IMR-90 (cell line): ENCODE data around the gene CC2D2B. TPM values are rescaled to one million over a fixed set of nuclear protein-coding genes. Genes with fewer than 3 reads are reported as not detected.

Experiments used
- ATAC-seq: fragments of 200-7000 bp; cut with Tn5 transposase; 2 replicates; pipeline ENCODE4 v1.9.1; 2020; ENCODE audit warnings: low read depth, mild to moderate bottlenecking, moderate library complexity
- BruUV-seq: library from RNA; stranded (reverse); fragments of 400-500 nt; replicated peaks from 2 replicates; lab custom pipeline; 2021; lab: Mats Ljungman, UMichigan
- CTCF ChIA-PET: fragments of 300-600 bp; formaldehyde crosslinking; extraction: SDS; loops from one replicate; lab custom pipeline; 2021; ENCODE audit warnings: antibody characterized with exemption; lab: Yijun Ruan, JAX
- POLR2A ChIA-PET: fragments of 300-600 bp; sonication (Branson Sonifier 250); formaldehyde crosslinking; loops from one replicate; lab custom pipeline; 2022; ENCODE audit warnings: antibody characterized with exemption; ENCODE audit not compliant: unreplicated experiment; lab: Charles Lee
- DNase-seq: peaks from one replicate; pipeline ENCODE4 v3.0.0; 2013
- H2AFZ ChIP-seq: replicated peaks from 2 replicates; pipeline ENCODE3; 2013; ENCODE audit warnings: low read length, mild to moderate bottlenecking; ENCODE audit not compliant: poor library complexity
- H2AK5ac ChIP-seq: 2 replicates; pipeline ENCODE4 v1.6.1; 2013; ENCODE audit warnings: low read depth, low read length, inconsistent platforms
- H2AK9ac ChIP-seq: replicated peaks from 2 replicates; pipeline ENCODE3; 2013; ENCODE audit warnings: mild to moderate bottlenecking, low read depth, low read length, moderate library complexity; ENCODE audit not compliant: poor library complexity
- H2BK120ac ChIP-seq: 2 replicates; pipeline ENCODE4 v1.6.1; 2013; ENCODE audit warnings: low read depth, low read length, inconsistent platforms
- H2BK15ac ChIP-seq: 3 replicates; pipeline ENCODE4 v1.6.1; 2013; ENCODE audit warnings: low read depth, low read length, inconsistent platforms
- H2BK20ac ChIP-seq: 2 replicates; pipeline ENCODE4 v1.6.1; 2013; ENCODE audit warnings: low read depth, mild to moderate bottlenecking, inconsistent platforms, low read length, moderate library complexity
- H2BK5ac ChIP-seq: 2 replicates; pipeline ENCODE4 v1.6.1; 2013; ENCODE audit warnings: mild to moderate bottlenecking, low read depth, low read length, inconsistent platforms; ENCODE audit not compliant: poor library complexity, severe bottlenecking
- H3K14ac ChIP-seq: replicated peaks from 2 replicates; pipeline ENCODE4 v1.6.1; 2013; ENCODE audit warnings: low read depth, low read length, inconsistent platforms
- H3K18ac ChIP-seq: 2 replicates; pipeline ENCODE4 v1.6.1; 2013; ENCODE audit warnings: low read depth, low read length, control low read depth
- H3K23ac ChIP-seq: 2 replicates; pipeline ENCODE4 v1.6.1; 2013; ENCODE audit warnings: low read depth, low read length, inconsistent platforms
- H3K27ac ChIP-seq: 2 replicates; pipeline ENCODE4 v1.5.1; 2013; ENCODE audit warnings: mild to moderate bottlenecking, control low read depth, low read length; ENCODE audit not compliant: insufficient read depth
- H3K27me3 ChIP-seq: 2 replicates; pipeline ENCODE4 v1.6.1; 2013; ENCODE audit warnings: low read length; ENCODE audit not compliant: control insufficient read depth, insufficient read depth
- H3K36me3 ChIP-seq: 2 replicates; pipeline ENCODE4 v1.6.1; 2013; ENCODE audit warnings: low read length, mixed read lengths; ENCODE audit not compliant: control insufficient read depth, insufficient read depth
- H3K4ac ChIP-seq: 2 replicates; pipeline ENCODE4 v1.6.1; 2013; ENCODE audit warnings: low read depth, low read length, inconsistent platforms
- H3K4me1 ChIP-seq: 2 replicates; pipeline ENCODE4 v1.6.1; 2013; ENCODE audit warnings: low read length, mixed read lengths; ENCODE audit not compliant: control insufficient read depth, insufficient read depth
- H3K4me2 ChIP-seq: 2 replicates; pipeline ENCODE4 v1.6.1; 2013; ENCODE audit warnings: low read depth, mild to moderate bottlenecking, control low read depth, low read length, moderate library complexity
- H3K4me3 ChIP-seq: 2 replicates; pipeline ENCODE4 v1.5.1; 2013; ENCODE audit warnings: low read depth, mild to moderate bottlenecking, control low read depth, low read length, moderate library complexity; ENCODE audit not compliant: insufficient read depth
- H3K56ac ChIP-seq: 2 replicates; pipeline ENCODE4 v1.6.1; 2013; ENCODE audit warnings: low read length, inconsistent platforms; ENCODE audit not compliant: insufficient read depth; ENCODE audit errors: extremely low read depth
- H3K79me1 ChIP-seq, 2 experiments: 2 replicates each; pipeline ENCODE4 v1.6.1; 2013; ENCODE audit warnings: low read length in 2 of 2, inconsistent platforms in 1 of 2, low read depth in 1 of 2
- H3K9ac ChIP-seq: 2 replicates; pipeline ENCODE4 v1.6.1; 2013; ENCODE audit warnings: low read depth, low read length, control low read depth
- H3K9me1 ChIP-seq: 2 replicates; pipeline ENCODE4 v1.6.1; 2013; ENCODE audit warnings: low read length, inconsistent platforms; ENCODE audit not compliant: insufficient read depth
- H3K9me3 ChIP-seq: 2 replicates; pipeline ENCODE4 v1.6.1; 2013; ENCODE audit warnings: low read length; ENCODE audit not compliant: control insufficient read depth, insufficient read depth
- H4K20me1 ChIP-seq: 2 replicates; pipeline ENCODE4 v1.6.1; 2013; ENCODE audit warnings: low read length, inconsistent platforms; ENCODE audit not compliant: insufficient read depth
- H4K5ac ChIP-seq: 2 replicates; pipeline ENCODE4 v1.6.1; 2013; ENCODE audit warnings: mild to moderate bottlenecking, low read depth, low read length, control low read depth
- H4K8ac ChIP-seq, 2 experiments: 2 replicates each; pipeline ENCODE4 v1.6.1; 2013; ENCODE audit warnings: low read depth in 2 of 2, low read length in 2 of 2, control low read depth in 1 of 2, inconsistent platforms in 1 of 2
- H4K91ac ChIP-seq: 2 replicates; pipeline ENCODE4 v1.6.1; 2013; ENCODE audit warnings: low read depth, low read length, inconsistent platforms; ENCODE audit not compliant: insufficient read depth
- BHLHE40 ChIP-seq: fragments of 150-350 bp; IDR thresholded peaks from 2 replicates; pipeline ENCODE4 v1.6.1; 2016; ENCODE audit warnings: mild to moderate bottlenecking, low read depth, low read length
- CEBPB ChIP-seq: IDR thresholded peaks from 2 replicates; pipeline ENCODE4 v1.6.1; 2012; ENCODE audit warnings: low read depth, low read length, improper control_type of control experiment
- CHD1 ChIP-seq: IDR thresholded peaks from 2 replicates; pipeline ENCODE4 v1.6.1; 2012; ENCODE audit warnings: low read depth, low read length, improper control_type of control experiment
- FOS ChIP-seq: fragments of 150-350 bp; IDR thresholded peaks from 2 replicates; pipeline ENCODE4 v1.6.1; 2016; ENCODE audit warnings: low read depth, low read length
- MAFK ChIP-seq: IDR thresholded peaks from 2 replicates; pipeline ENCODE4 v1.6.1; 2012; ENCODE audit warnings: low read depth, low read length, improper control_type of control experiment
- MAZ ChIP-seq: IDR thresholded peaks from 2 replicates; pipeline ENCODE4 v1.6.1; 2012; ENCODE audit warnings: low read depth, mild to moderate bottlenecking, low read length, improper control_type of control experiment, moderate library complexity, borderline replicate concordance
- MXI1 ChIP-seq: IDR thresholded peaks from 2 replicates; pipeline ENCODE4 v1.6.1; 2012; ENCODE audit warnings: low read depth, mild to moderate bottlenecking, low read length, moderate library complexity, borderline replicate concordance
- NFE2L2 ChIP-seq: fragments of 150-350 bp; IDR thresholded peaks from 2 replicates; pipeline ENCODE4 v1.6.1; 2016; ENCODE audit warnings: low read depth, mild to moderate bottlenecking, low read length
- POLR2A ChIP-seq: IDR thresholded peaks from 2 replicates; pipeline ENCODE4 v1.6.1; 2012; ENCODE audit warnings: mild to moderate bottlenecking, low read depth, low read length
- RAD21 ChIP-seq: IDR thresholded peaks from 2 replicates; pipeline ENCODE4 v1.6.1; 2012; ENCODE audit warnings: low read length, improper control_type of control experiment
- RCOR1 ChIP-seq: IDR thresholded peaks from 2 replicates; pipeline ENCODE4 v1.6.1; 2012; ENCODE audit warnings: mild to moderate bottlenecking, low read length, improper control_type of control experiment; ENCODE audit not compliant: insufficient replicate concordance
- RFX5 ChIP-seq: IDR thresholded peaks from 2 replicates; pipeline ENCODE4 v1.8.0; 2012; ENCODE audit warnings: low read depth, mild to moderate bottlenecking, low read length, moderate library complexity
- SMC3 ChIP-seq: fragments of 150-350 bp; IDR thresholded peaks from 2 replicates; pipeline ENCODE4 v1.6.1; 2016; ENCODE audit warnings: low read depth, mild to moderate bottlenecking, antibody characterized with exemption, low read length, moderate library complexity
- WGBS, 2 experiments: methylation state at CpG; one replicate each; pipeline versions ENCODE4 v1.1.5 to v1.1.7; 2013; ENCODE audit warnings: missing lambda C conversion rate in 2 of 2; ENCODE audit not compliant: insufficient read length in 1 of 2; ENCODE audit errors: extremely low coverage in 2 of 2; 5-methylcytosine and 5-hydroxymethylcytosine counted together
- dilution Hi-C: fragments of 300-500 bp; cut with HindIII; formaldehyde crosslinking; loops from one replicate; pipeline ENCODE4 v1.14.3; 2018; ENCODE audit warnings: low sequenced_read_pairs; ENCODE audit not compliant: unreplicated experiment
- in situ Hi-C: fragments of 300-500 bp; cut with MboI; formaldehyde crosslinking; loops from 3 replicates; pipeline ENCODE4 v1.14.3; 2019; ENCODE audit warnings: low sequenced_read_pairs, inconsistent platforms, mixed read lengths
- intact Hi-C: fragments of 100-400 bp; cut with micrococcal nuclease; formaldehyde crosslinking; loops from 2 replicates; pipeline ENCODE4 v1.10.0; 2022
- polyA plus RNA-seq, 3 experiments: library from polyadenylated mRNA; depleted of rRNA; stranded (reverse); fragments of >200 nt; gene quantifications; 2 replicates each; pipeline ENCODE4 v1.2.3, GENCODE V29; 2012; ENCODE audit warnings: low replicate concordance in 1 of 3
- total RNA-seq: library from RNA; depleted of rRNA; stranded (reverse); fragments of >200 nt; gene quantifications from 2 replicates; pipeline ENCODE4 v1.2.3, GENCODE V29; 2012
- TF ChIP-seq, protein P1 (sequence below): fragments of 150-350 bp; IDR thresholded peaks from 2 replicates; pipeline ENCODE4 v1.6.1; 2017; ENCODE audit warnings: mild to moderate bottlenecking, antibody characterized with exemption, low read length, low read depth
- TF ChIP-seq, protein P2 (sequence below): fragments of 150-350 bp; IDR thresholded peaks from 2 replicates; pipeline ENCODE4 v1.6.1; 2016; ENCODE audit warnings: low read depth, mild to moderate bottlenecking, low read length, moderate library complexity, borderline replicate concordance

Gene CC2D2B
- total and polyA plus RNA-seq, 2 of the 4 experiments (the other 2 are of a cell fraction), result not detected

- Histone ChIP-seq H3K4me3 (no peak overlapping the region), H3K4me1 (no peaks in the 10 kb centered on the region), H4K8ac (no peak overlapping the region), H2BK5ac (no peak overlapping the region), H3K79me1 (no peaks in the 10 kb centered on the region), H2AK5ac (no peak overlapping the region), H3K27ac (no peak overlapping the region), H4K91ac (no peak overlapping the region), H2BK15ac (no peak overlapping the region), H3K36me3 (no peaks in the 10 kb centered on the region), H3K9me3 (no peaks in the 10 kb centered on the region), H3K23ac (no peak overlapping the region), H2BK20ac (no peak overlapping the region), H3K4ac (no peak overlapping the region), H4K20me1 (no peaks in the 10 kb centered on the region), H3K18ac (no peak overlapping the region), H3K27me3 (no peaks in the 10 kb centered on the region), H2BK120ac (no peak overlapping the region), H3K9me1 (no peaks in the 10 kb centered on the region), H2AFZ (no peak overlapping the region), H4K5ac (no peak overlapping the region), H3K4me2 (no peak overlapping the region), H2AK9ac (no peak overlapping the region), H3K9ac (no peak overlapping the region), H3K56ac (no peak overlapping the region), H3K14ac (no peak overlapping the region)
- in situ Hi-C loops (no loop called here), dilution Hi-C loops (no loop called here), intact Hi-C loops (no loop called here)
- ATAC-seq (no peak), DNase-seq (no peak)
- no TSS peak for BruUV-seq
- POLR2A ChIA-PET, result no interaction called here
- 83% methylated on average over 1 of the region's 4 CpGs; no CpG with 5 or more reads in 1 of the 2 experiments for WGBS, 2 experiments
- CTCF ChIA-PET, result interaction anchor here (0.7 to 1.0 kb wide), 2 partner anchors 11 to 36 kb away, joined by 6 read pairs; partner anchors contain the start of gene CC2D2B
- TF ChIP-seq, protein P1, sequence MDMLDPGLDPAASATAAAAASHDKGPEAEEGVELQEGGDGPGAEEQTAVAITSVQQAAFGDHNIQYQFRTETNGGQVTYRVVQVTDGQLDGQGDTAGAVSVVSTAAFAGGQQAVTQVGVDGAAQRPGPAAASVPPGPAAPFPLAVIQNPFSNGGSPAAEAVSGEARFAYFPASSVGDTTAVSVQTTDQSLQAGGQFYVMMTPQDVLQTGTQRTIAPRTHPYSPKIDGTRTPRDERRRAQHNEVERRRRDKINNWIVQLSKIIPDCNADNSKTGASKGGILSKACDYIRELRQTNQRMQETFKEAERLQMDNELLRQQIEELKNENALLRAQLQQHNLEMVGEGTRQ, result no peak
- TF ChIP-seq SMC3 (no peak), MAZ (no peak), RFX5 (no peak), FOS (no peak), POLR2A (no peak), CHD1 (no peak), BHLHE40 (no peak), RAD21 (no peak), CEBPB (no peak), NFE2L2 (no peak), MAFK (no peak), RCOR1 (no peak), MXI1 (no peak)
- TF ChIP-seq, protein P2, sequence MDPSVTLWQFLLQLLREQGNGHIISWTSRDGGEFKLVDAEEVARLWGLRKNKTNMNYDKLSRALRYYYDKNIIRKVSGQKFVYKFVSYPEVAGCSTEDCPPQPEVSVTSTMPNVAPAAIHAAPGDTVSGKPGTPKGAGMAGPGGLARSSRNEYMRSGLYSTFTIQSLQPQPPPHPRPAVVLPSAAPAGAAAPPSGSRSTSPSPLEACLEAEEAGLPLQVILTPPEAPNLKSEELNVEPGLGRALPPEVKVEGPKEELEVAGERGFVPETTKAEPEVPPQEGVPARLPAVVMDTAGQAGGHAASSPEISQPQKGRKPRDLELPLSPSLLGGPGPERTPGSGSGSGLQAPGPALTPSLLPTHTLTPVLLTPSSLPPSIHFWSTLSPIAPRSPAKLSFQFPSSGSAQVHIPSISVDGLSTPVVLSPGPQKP, result no peak
Observed at GRCh38 chr10:95896071-95896850, 11.5 kb upstream of the CC2D2B start.
